Measurements from ENCODE around the gene AKT1.

- TF ChIP-seq TAF1 (IDR thresholded peaks at IDR 0.05; ENCODE audit: borderline replicate concordance, low read depth, low read length), result no peak
- no peak for TF ChIP-seq POLR2A (IDR thresholded peaks at IDR 0.05; ENCODE audit: low read depth, low read length)
Measured at GRCh38 chr14:104739026-104739425, 56.5 kb downstream of the AKT1 start.
